Hepatocyte (in vitro differentiated cells): ENCODE data around the gene STXBP4.

Source experiments
- EZH2 ChIP-seq: fragments of 200-600 bp; sonication (generic); IDR thresholded peaks from 2 replicates; pipeline ENCODE4 v1.6.1; 2016; ENCODE audit warnings: antibody characterized with exemption, mild to moderate bottlenecking, borderline replicate concordance
- TF ChIP-seq, protein P1 (sequence below): fragments of 200-600 bp; sonication (generic); IDR thresholded peaks from 2 replicates; pipeline ENCODE4 v1.5.1; 2016; ENCODE audit warnings: antibody characterized with exemption, mild to moderate bottlenecking; ENCODE audit not compliant: poor library complexity

DNA sequence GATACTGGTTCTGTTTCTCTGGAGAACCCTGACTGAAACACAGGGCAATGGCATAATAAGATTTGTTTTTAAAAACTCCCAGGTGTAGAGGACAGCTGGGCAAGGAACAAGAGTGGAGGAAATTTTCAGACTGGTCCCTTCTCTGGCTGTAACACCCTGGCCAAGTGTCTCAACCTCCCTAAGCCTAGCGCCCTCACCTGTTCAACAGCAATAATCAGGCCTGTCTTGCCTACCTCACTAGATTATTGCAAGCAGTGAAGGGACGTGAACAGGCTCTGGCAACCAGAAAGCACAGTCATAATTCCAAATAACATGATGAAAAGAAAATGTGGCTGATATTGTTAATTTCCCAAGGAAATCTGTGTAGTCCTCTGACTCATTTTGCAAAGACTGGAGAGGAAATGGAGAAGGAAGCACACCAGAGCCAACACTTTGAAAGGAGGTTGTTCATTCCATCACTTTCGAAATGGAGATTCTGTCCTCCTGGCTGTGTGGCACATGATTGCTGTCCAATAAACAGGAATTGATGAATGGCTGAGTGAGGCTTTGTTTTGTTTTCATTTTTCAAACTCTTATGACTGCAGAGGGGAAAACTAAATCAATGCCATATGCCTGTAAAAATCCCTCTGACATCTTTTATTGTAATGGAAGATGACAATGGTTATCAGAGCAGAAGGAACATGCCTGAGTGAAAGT is 208.7 kb downstream of the STXBP4 start:
- TF ChIP-seq, protein P1, sequence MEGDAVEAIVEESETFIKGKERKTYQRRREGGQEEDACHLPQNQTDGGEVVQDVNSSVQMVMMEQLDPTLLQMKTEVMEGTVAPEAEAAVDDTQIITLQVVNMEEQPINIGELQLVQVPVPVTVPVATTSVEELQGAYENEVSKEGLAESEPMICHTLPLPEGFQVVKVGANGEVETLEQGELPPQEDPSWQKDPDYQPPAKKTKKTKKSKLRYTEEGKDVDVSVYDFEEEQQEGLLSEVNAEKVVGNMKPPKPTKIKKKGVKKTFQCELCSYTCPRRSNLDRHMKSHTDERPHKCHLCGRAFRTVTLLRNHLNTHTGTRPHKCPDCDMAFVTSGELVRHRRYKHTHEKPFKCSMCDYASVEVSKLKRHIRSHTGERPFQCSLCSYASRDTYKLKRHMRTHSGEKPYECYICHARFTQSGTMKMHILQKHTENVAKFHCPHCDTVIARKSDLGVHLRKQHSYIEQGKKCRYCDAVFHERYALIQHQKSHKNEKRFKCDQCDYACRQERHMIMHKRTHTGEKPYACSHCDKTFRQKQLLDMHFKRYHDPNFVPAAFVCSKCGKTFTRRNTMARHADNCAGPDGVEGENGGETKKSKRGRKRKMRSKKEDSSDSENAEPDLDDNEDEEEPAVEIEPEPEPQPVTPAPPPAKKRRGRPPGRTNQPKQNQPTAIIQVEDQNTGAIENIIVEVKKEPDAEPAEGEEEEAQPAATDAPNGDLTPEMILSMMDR: no peak
- TF ChIP-seq EZH2: no peak
